Sigmoid colon (tissue), 7 donors: ENCODE measurements around the gene SPOCD1. TPM values are rescaled to one million over a fixed set of nuclear protein-coding genes. Genes with fewer than 3 reads are reported as not detected.

Source experiments
- DNase-seq: peaks from one replicate; pipeline ENCODE4 v3.0.0-alpha.2; 2019
- H3K27ac ChIP-seq, 4 donors: fragments of 200-600 bp; sonication (generic); one replicate each; pipeline ENCODE4 v1.5.1; 2016 to 2019; ENCODE audit warnings: mild to moderate bottlenecking in 1 of 4
- H3K27me3 ChIP-seq, 3 donors: fragments of 200-600 bp; sonication (generic); one replicate each; pipeline ENCODE4 v1.5.1; 2019; ENCODE audit warnings: mild to moderate bottlenecking in 1 of 3
- H3K36me3 ChIP-seq, 4 donors: fragments of 200-600 bp; sonication (generic); one replicate each; pipeline ENCODE4 v1.5.1; 2016 to 2019
- H3K4me1 ChIP-seq, 4 donors: fragments of 200-600 bp; sonication (generic); one replicate each; pipeline ENCODE4 v1.5.1; 2017 to 2019
- H3K4me3 ChIP-seq, 4 donors: fragments of 200-600 bp; sonication (generic); one replicate each; pipeline ENCODE4 v1.5.1; 2017 to 2019; ENCODE audit warnings: mild to moderate bottlenecking in 2 of 4, moderate library complexity in 1 of 4
- H3K9me3 ChIP-seq, 4 donors: fragments of 200-600 bp in 3 of 4; sonication (generic) in 3 of 4; one replicate each; pipeline versions ENCODE4 v1.5.1 to v1.6.1; 2013 to 2019
- CTCF ChIP-seq, 4 experiments: fragments of 450-650 bp in 3 of 4; fragments of 200-600 bp in 1 of 4; IDR thresholded peaks; one replicate each; pipeline ENCODE4 v1.5.1; 2016 to 2019; ENCODE audit warnings: antibody characterized with exemption in 4 of 4, mild to moderate bottlenecking in 3 of 4, moderate library complexity in 2 of 4
- EP300 ChIP-seq, 4 donors: sonication (generic); formaldehyde crosslinking; IDR thresholded peaks; one replicate each; pipeline ENCODE4 v1.6.1; 2017; ENCODE audit warnings: antibody characterized with exemption in 4 of 4
- POLR2A ChIP-seq, 2 donors: fragments of 450-650 bp; IDR thresholded peaks; one replicate each; pipeline ENCODE4 v1.6.1; 2016; ENCODE audit warnings: antibody characterized with exemption in 2 of 2, mild to moderate bottlenecking in 2 of 2, moderate library complexity in 2 of 2
- POLR2AphosphoS5 ChIP-seq, 4 donors: sonication (generic); formaldehyde crosslinking; IDR thresholded peaks; one replicate each; pipeline ENCODE4 v1.6.1; 2017; ENCODE audit warnings: antibody characterized with exemption in 4 of 4
- WGBS, 2 donors: extraction: QIAGEN DNeasy Blood & Tissue Kit; methylation state at CpG; one replicate each; pipeline ENCODE4 v1.1.7; 2013; 5-methylcytosine and 5-hydroxymethylcytosine counted together
- intact Hi-C: fragments of 100-400 bp; cut with DNase I; formaldehyde crosslinking; loops from one replicate; pipeline ENCODE4 v1.15.1; 2023
- polyA plus RNA-seq, 3 donors: library from polyadenylated mRNA; stranded (reverse); fragments of 200-250 nt; gene quantifications; one replicate each; pipeline ENCODE4 v1.2.3, GENCODE V29; 2013
- total RNA-seq, 4 donors: library from RNA; depleted of rRNA; stranded (reverse); fragments of >200 nt; gene quantifications; one replicate each; pipeline ENCODE4 v1.1.0, GENCODE V29; 2016
- donor health status: healthy with polysubstance abuse.
- donor health status: Bipolar disorder and iron deficiency.
- donor health status: healthy.

Gene SPOCD1
- total and polyA plus RNA-seq, 7 donors = 0.14 to 0.70 (median 0.55) TPM; not detected in 4

- intact Hi-C loops = no loop called here
- no peaks in the 10 kb centered on the region for H3K9me3 ChIP-seq
- no peaks in the 10 kb centered on the region for H3K27me3 ChIP-seq
- no peaks in the 10 kb centered on the region for H3K36me3 ChIP-seq
- no peak for DNase-seq
- WGBS, 2 donors = 50 to 57% methylated on average over 7 of the region's 7 CpGs
- TF ChIP-seq POLR2A (IDR thresholded peaks at IDR 0.05) (no peak), POLR2AphosphoS5 (IDR thresholded peaks at IDR 0.05) (no peak)
- no peak overlapping the region for H3K27ac ChIP-seq
- no peaks in the 10 kb centered on the region for H3K4me1 ChIP-seq
- H3K4me3 ChIP-seq = no peak overlapping the region
Measured at GRCh38 chr1:31811605-31812004, 4.2 kb downstream of the SPOCD1 start.

- Histone ChIP-seq H3K36me3 (no peaks in the 10 kb centered on the region), H3K4me1 (no peaks in the 10 kb centered on the region), H3K4me3 (no peak overlapping the region), H3K27ac (no peak overlapping the region), H3K9me3 (no peaks in the 10 kb centered on the region), H3K27me3 (no peaks in the 10 kb centered on the region)
- 70 to 80% methylated on average over 4 of the region's 4 CpGs for WGBS, 2 donors
- intact Hi-C loops = no loop called here
- DNase-seq = no peak
- TF ChIP-seq POLR2AphosphoS5 (IDR thresholded peaks at IDR 0.05) = no peak
Measured at GRCh38 chr1:31809698-31810097, 6.1 kb downstream of the SPOCD1 start.

DNA sequence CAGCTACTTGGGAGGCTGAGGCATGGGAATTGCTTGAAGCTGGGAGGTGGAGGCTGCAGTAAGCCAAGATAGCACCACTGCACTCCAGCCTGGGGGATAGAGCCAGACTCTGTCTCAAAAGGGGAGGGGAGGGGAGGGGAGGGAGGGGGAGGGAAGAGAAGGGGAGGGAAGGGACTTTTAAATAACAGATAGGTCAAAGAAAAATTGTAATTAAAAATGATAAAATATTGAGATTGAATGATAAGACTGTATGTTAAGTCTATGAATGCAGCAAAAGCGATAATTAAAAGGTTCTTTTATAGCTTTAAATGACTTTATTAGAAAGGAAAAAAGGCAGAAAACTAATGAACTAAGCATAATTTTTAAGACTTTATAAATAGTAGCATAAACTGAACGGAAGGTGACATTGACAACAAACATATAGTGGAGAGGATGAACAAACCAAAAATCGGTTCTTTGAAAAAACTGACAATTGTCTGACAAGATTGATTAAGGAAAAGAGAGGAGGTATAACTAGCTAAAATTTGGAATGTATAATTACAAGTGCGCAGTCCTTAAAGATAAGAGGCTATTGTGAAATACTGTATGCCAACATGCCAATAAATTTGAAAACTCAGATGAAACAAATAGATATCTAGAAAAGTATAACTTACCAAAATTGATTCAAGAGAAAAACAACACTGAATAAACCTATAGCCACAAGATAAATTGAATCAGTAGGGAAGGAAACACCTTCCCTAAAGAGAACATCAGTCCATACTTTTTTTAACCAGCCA is 8.4 kb downstream of the SPOCD1 start:
- no peak for DNase-seq
- intact Hi-C loops = no loop called here
- TF ChIP-seq CTCF (IDR thresholded peaks at IDR 0.05) (no peak), POLR2AphosphoS5 (IDR thresholded peaks at IDR 0.05) (no peak), EP300 (IDR thresholded peaks at IDR 0.05) (no peak), POLR2A (IDR thresholded peaks at IDR 0.05) (no peak)
- Histone ChIP-seq H3K27me3 (no peaks in the 10 kb centered on the region), H3K9me3 (no peaks in the 10 kb centered on the region), H3K36me3 (no peaks in the 10 kb centered on the region), H3K27ac (no peak overlapping the region), H3K4me3 (no peak overlapping the region), H3K4me1 (no peaks in the 10 kb centered on the region)
- 71 to 78% methylated on average over 4 of the region's 4 CpGs for WGBS, 2 donors

GRCh38 chr1:31805318-31805717 is 10.5 kb downstream of the SPOCD1 start:
- H3K27me3 ChIP-seq = no peaks in the 10 kb centered on the region
- no peak overlapping the region for H3K4me3 ChIP-seq
- WGBS, 2 donors = 85 to 86% methylated on average over 6 of the region's 6 CpGs
- no peaks in the 10 kb centered on the region for H3K36me3 ChIP-seq
- intact Hi-C loops = no loop called here
- no peaks in the 10 kb centered on the region for H3K4me1 ChIP-seq
- DNase-seq = no peak
- TF ChIP-seq EP300 (IDR thresholded peaks at IDR 0.05) (no peak), POLR2AphosphoS5 (IDR thresholded peaks at IDR 0.05) (no peak), POLR2A (IDR thresholded peaks at IDR 0.05) (no peak), CTCF (IDR thresholded peaks at IDR 0.05) (no peak)
- no peak overlapping the region for H3K27ac ChIP-seq
- no peaks in the 10 kb centered on the region for H3K9me3 ChIP-seq

DNA sequence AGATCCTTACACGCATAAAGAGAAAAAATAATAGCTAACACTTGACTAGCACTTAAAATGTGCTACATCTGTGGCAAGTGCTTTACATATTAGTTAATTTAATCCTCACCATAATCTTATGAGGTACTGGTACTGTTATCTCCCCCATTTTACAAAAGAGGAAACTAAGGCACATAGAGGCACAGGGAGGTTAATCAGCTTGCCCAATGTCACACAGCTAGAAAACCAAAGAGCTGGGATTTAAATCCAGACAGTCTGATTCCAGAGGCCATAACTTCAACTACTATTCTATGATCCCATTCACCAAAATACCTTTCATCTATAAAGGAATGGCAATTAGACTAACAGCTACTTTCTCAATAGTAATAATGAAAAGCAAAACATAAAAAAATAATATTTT is 11.7 kb downstream of the SPOCD1 start:
- 87 to 90% methylated on average over 1 of the region's 1 CpG for WGBS, 2 donors
- Histone ChIP-seq H3K9me3 (no peaks in the 10 kb centered on the region), H3K4me1 (no peaks in the 10 kb centered on the region), H3K36me3 (no peaks in the 10 kb centered on the region), H3K27me3 (no peaks in the 10 kb centered on the region), H3K27ac (no peak overlapping the region), H3K4me3 (no peak overlapping the region)
- TF ChIP-seq EP300 (IDR thresholded peaks at IDR 0.05) = no peak
- TF ChIP-seq POLR2AphosphoS5 (IDR thresholded peaks at IDR 0.05) = no peak
- TF ChIP-seq CTCF (IDR thresholded peaks at IDR 0.05) = no peak
- TF ChIP-seq POLR2A (IDR thresholded peaks at IDR 0.05) = no peak
- intact Hi-C loops = no loop called here
- DNase-seq = no peak

- Histone ChIP-seq H3K27ac (no peak overlapping the region), H3K27me3 (peaks cover 0 to 3% (median 0%) of the 10 kb centered on the region in 3 donors), H3K4me1 (no peaks in the 10 kb centered on the region), H3K9me3 (no peaks in the 10 kb centered on the region), H3K36me3 (no peaks in the 10 kb centered on the region), H3K4me3 (no peak overlapping the region)
- TF ChIP-seq POLR2AphosphoS5 (IDR thresholded peaks at IDR 0.05) (no peak), EP300 (IDR thresholded peaks at IDR 0.05) (no peak), POLR2A (IDR thresholded peaks at IDR 0.05) (no peak), CTCF (IDR thresholded peaks at IDR 0.05) (no peak)
- DNase-seq = no peak
- intact Hi-C loops = no loop called here
- 93 to 98% methylated on average over 2 of the region's 2 CpGs for WGBS, 2 donors
Measured at GRCh38 chr1:31803610-31804009, 12.2 kb downstream of the SPOCD1 start.
